Heart right ventricle (tissue), 16 donors: ENCODE measurements around the gene RWDD3. TPM values are rescaled to one million over a fixed set of nuclear protein-coding genes. Genes with fewer than 3 reads are reported as not detected.

Experiments used
- ATAC-seq, 8 donors: fragments of 200-7000 bp; cut with Tn5 transposase; one replicate each; pipeline ENCODE4 v1.9.1; 2020; ENCODE audit warnings: mild to moderate bottlenecking in 8 of 8, moderate library complexity in 8 of 8, moderate number of reproducible peaks in 1 of 8
- DNase-seq, 2 donors: peaks; one replicate each; pipeline ENCODE4 v3.0.0-alpha.2; 2020
- H3K27ac ChIP-seq, 10 donors: fragments of 200-600 bp; sonication (generic) in 2 of 10; one replicate each; pipeline versions ENCODE4 v1.5.0 to v1.8.0; 2020 to 2022; ENCODE audit warnings: mild to moderate bottlenecking in 3 of 10
- H3K27me3 ChIP-seq, 7 donors: fragments of 200-600 bp; one replicate each; pipeline ENCODE4 v1.8.0; 2021 to 2022; ENCODE audit warnings: mild to moderate bottlenecking in 2 of 7
- H3K36me3 ChIP-seq, 9 donors: fragments of 200-600 bp; sonication (generic) in 1 of 9; one replicate each; pipeline versions ENCODE4 v1.5.0 to v1.8.0; 2020 to 2022; ENCODE audit warnings: mild to moderate bottlenecking in 2 of 9
- H3K4me1 ChIP-seq, 9 donors: fragments of 200-600 bp; sonication (generic) in 1 of 9; one replicate each; pipeline versions ENCODE4 v1.5.0 to v1.8.0; 2020 to 2022; ENCODE audit warnings: mild to moderate bottlenecking in 4 of 9
- H3K4me3 ChIP-seq, 10 donors: fragments of 200-600 bp; sonication (generic) in 2 of 10; one replicate each; pipeline versions ENCODE4 v1.5.0 to v1.8.0; 2020 to 2022; ENCODE audit warnings: mild to moderate bottlenecking in 7 of 10, moderate library complexity in 2 of 10
- H3K9me3 ChIP-seq, 11 donors: fragments of 200-600 bp in 10 of 11; sonication (generic) in 2 of 11; one replicate each; pipeline versions ENCODE4 v1.5.0 to v1.8.0; 2013 to 2022; ENCODE audit warnings: mild to moderate bottlenecking in 2 of 11, control low read depth in 1 of 11, moderate library complexity in 1 of 11
- CTCF ChIP-seq, 9 donors: fragments of 200-600 bp; sonication (generic) in 2 of 9; IDR thresholded peaks; one replicate each; pipeline versions ENCODE4 v1.5.0 to v1.8.0; 2021 to 2022; ENCODE audit warnings: antibody characterized with exemption in 9 of 9, mild to moderate bottlenecking in 5 of 9, moderate library complexity in 1 of 9
- WGBS, 2 donors: extraction: QIAGEN DNeasy Blood & Tissue Kit; methylation state at CpG; one replicate each; pipeline ENCODE4 v1.1.7; 2013; ENCODE audit warnings: inconsistent platforms in 1 of 2; 5-methylcytosine and 5-hydroxymethylcytosine counted together
- intact Hi-C, 10 donors: fragments of 100-400 bp; cut with DNase I; formaldehyde crosslinking; loops; one replicate each; pipeline versions ENCODE4 v1.11.1 to v1.14.2; 2022
- polyA plus RNA-seq, 2 donors: library from polyadenylated mRNA; stranded (reverse); fragments of 200-250 nt; gene quantifications; one replicate each; pipeline ENCODE4 v1.2.3, GENCODE V29; 2013
- total RNA-seq, 10 donors: library from RNA; stranded (reverse); fragmentation: NEBNext Ultra II Directional in 3 of 10; extraction: Animal tissue kit (Norgen Biotek cat#: 25700) in 3 of 10; gene quantifications; one replicate each; pipeline versions ENCODE4 v1.2.1 to v1.2.4, GENCODE V29; 2021 to 2023
- donor health status: Arrhythmogenic right ventricular cardiomyopathy.
- donor health status: ischemic (EF 13 %, LVEDD 7.1; RV severe dilation, severe dysfunction).
- donor health status: healthy with polysubstance abuse.
- donor health status: DM: no; HTN: yes; CAD: no.
- donor health status: DM: no; HTN: no; CAD: no.
- donor health status: ischemic (EF 25% LVEDD 6.9; RV normal size, moderate dysfunction).
- donor health status: ischemic (EF 25% LVEDD 5.7; RV mildly dilated, moderate dysfunction).
- donor health status: healthy.
- donor health status: DM: yes; HTN: yes; CAD: no.
- donor health status: Ischemic cardiomyopathy.
- donor health status: ischemic (EF 35%, LVEDD 5.7; RV mildly dilated, moderate dysfunction).
- donor health status: nonischemic (EF 11% LVEDD 7.7; RV severe dilation, severe dysfunction).
- donor health status: DM: yes; HTN: yes; CAD: no.
- donor health status: PGD.
- donor health status: ischemic (EF 29% LVEDD 5.4; RV normal size, mild dysfunction).
- donor health status: nonischemic (EF 23%, LVEDD 6.1; RV moderate dilation, normal function).

Gene RWDD3
- total and polyA plus RNA-seq, 12 donors = 11.2 to 97.8 (median 18.3) TPM

- DNase-seq (no peak), ATAC-seq (peak; percentile 50 to 88 (median 78))
- Histone ChIP-seq H3K36me3 (no peaks in the 10 kb centered on the region), H3K4me3 (no peak overlapping the region), H3K27ac (peak overlapping the region; percentile 49 to 83 (median 72)), H3K9me3 (no peaks in the 10 kb centered on the region), H3K27me3 (no peaks in the 10 kb centered on the region), H3K4me1 (peaks cover 0 to 50% (median 25%) of the 10 kb centered on the region in 9 donors)
- intact Hi-C loops = loop anchor here in 1 of 10 donors (2.0 kb wide), 1 partner anchor 35 kb away; no protein-coding TSS in a partner anchor
- no peak for TF ChIP-seq CTCF (IDR thresholded peaks at IDR 0.05)
Measured at GRCh38 chr1:95196017-95196416, 38.0 kb upstream of the RWDD3 start.

DNA sequence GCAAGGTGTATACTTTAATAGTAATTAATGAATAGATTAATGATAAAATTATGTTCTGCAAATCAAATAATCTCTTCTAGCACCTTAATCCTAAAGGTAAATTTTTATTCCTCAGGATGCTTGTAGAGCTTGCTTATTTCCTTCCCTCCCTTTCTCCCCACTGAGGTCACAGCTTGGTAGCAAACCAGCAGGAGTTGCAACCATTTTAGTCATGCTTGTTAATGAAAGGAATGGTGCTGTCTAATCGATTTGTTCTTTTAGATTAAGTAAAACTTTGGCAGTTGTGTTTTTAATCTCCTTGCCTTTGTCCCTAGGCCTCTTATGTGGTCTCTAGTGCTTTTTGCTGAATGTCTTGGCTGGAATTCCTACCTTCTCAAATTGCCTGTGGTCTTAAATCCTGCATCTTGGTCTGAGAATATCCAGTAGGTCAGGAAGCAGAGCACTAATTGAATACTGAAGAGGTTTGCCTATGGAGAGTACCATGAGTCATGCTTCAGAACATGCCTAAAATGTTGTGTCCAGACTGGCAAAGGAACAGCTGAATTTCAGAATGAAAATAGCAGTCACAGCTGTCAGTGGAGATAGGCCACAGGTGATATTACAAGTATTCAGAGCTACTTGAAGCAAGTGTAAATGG, 36.3 kb upstream of the RWDD3 start:
- Histone ChIP-seq H3K9me3 (no peaks in the 10 kb centered on the region), H3K4me3 (peak overlapping the region in 4 of 10 donors; percentile 11 to 16 (median 14)), H3K27ac (peak overlapping the region in 8 of 10 donors; percentile 18 to 83 (median 72)), H3K27me3 (no peaks in the 10 kb centered on the region), H3K36me3 (no peaks in the 10 kb centered on the region), H3K4me1 (peaks cover 0 to 50% (median 25%) of the 10 kb centered on the region in 9 donors)
- intact Hi-C loops = loop anchor here in 1 of 10 donors (2.0 kb wide), 1 partner anchor 33 kb away; no protein-coding TSS in a partner anchor
- ATAC-seq (peak in 6 of 8 donors; percentile 48 to 80 (median 68)), DNase-seq (no peak)
- no peak for TF ChIP-seq CTCF (IDR thresholded peaks at IDR 0.05)
- 23 to 35% methylated on average over 1 of the region's 1 CpG for WGBS, 2 donors

GRCh38 chr1:95201905-95202304, 32.1 kb upstream of the RWDD3 start:
- Histone ChIP-seq H3K9me3 (peaks cover 0 to 5% (median 0%) of the 10 kb centered on the region in 11 donors), H3K27me3 (no peaks in the 10 kb centered on the region), H3K27ac (no peak overlapping the region), H3K4me1 (peaks cover 0 to 24% (median 15%) of the 10 kb centered on the region in 9 donors), H3K36me3 (no peaks in the 10 kb centered on the region), H3K4me3 (no peak overlapping the region)
- no peak for DNase-seq
- intact Hi-C loops = no loop called here
- ATAC-seq = no peak
- TF ChIP-seq CTCF (IDR thresholded peaks at IDR 0.05) = no peak

- intact Hi-C loops = no loop called here
- H3K4me3 ChIP-seq = no peak overlapping the region
- 10 to 16% methylated on average over 1 of the region's 1 CpG for WGBS, 2 donors
- H3K27me3 ChIP-seq = no peaks in the 10 kb centered on the region
- no peaks in the 10 kb centered on the region for H3K36me3 ChIP-seq
- peaks cover 0 to 5% (median 0%) of the 10 kb centered on the region in 11 donors for H3K9me3 ChIP-seq
- ATAC-seq = no peak
- no peak for DNase-seq
- no peak for TF ChIP-seq CTCF (IDR thresholded peaks at IDR 0.05)
- H3K27ac ChIP-seq = no peak overlapping the region
- peaks cover 0 to 17% (median 0%) of the 10 kb centered on the region in 9 donors for H3K4me1 ChIP-seq
Measured at GRCh38 chr1:95203908-95204437, 30.0 kb upstream of the RWDD3 start.
